GM18907 (cell line): ENCODE data around the gene MET.

ENCODE experiments used
- ATAC-seq: cut with Tn5 transposase; IDR thresholded peaks from one replicate; pipeline ENCODE4 v1.9.1; 2021; ENCODE audit warnings: mild to moderate bottlenecking, moderate library complexity; ENCODE audit not compliant: unreplicated experiment

MET gene

DNA sequence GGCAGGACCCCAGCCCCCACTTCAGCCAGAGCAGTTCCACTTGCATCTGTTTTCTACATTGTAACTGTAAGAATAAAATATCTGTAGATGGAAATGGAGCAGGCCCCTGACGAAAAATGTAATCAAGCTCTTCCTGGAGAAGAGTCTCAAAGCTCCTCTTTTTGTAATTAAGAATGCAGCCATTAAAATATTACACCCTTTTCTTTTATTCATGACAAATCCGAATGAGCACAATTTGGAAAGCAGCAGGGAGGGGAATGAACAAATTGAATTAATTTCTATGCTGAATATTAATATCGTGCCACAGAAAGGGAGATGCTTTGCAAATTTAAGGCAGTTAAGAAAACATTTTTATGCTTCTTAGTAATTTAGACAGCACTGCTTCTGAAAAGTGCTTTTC is 165.6 kb downstream of the MET start:
- no peak for ATAC-seq

DNA sequence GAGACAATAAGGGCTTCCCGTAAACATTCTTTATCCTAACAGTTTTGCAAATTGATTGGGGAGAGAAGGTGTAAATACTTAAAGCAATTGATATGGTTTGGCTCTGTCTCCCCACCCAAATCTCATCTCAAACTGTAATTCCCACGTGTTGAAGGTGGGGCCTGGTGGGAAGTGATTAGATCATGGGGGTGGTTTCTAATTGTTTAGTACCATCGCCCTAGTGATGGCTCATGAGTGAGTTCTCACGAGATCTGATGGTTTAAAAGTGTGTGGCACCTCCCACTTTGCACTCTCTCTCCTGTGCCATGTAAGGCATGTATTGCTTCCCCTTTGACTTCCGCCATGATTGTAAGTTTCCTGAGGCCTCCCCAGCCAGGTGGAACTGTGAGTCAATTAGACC is 168.3 kb downstream of the MET start:
- ATAC-seq, result no peak

DNA sequence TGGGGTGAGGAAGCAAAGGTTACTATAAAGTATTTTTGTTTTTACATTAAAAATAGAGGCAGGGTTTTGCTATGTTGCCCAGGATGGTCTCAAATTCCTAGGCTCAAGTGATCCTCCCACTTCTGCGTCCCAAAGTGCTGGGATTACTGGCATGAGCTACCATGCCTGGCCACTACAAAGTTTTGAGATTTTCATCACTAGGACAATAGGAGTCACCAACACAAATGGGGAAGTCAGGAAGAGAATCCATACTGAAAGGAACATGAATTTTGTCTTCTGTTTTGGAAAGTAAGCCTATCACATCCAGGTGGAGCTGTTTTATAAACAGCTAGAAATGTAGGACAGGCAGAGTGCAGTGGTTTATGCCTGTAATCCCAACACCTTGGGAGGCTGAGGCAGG is 170.4 kb downstream of the MET start:
- no peak for ATAC-seq

DNA sequence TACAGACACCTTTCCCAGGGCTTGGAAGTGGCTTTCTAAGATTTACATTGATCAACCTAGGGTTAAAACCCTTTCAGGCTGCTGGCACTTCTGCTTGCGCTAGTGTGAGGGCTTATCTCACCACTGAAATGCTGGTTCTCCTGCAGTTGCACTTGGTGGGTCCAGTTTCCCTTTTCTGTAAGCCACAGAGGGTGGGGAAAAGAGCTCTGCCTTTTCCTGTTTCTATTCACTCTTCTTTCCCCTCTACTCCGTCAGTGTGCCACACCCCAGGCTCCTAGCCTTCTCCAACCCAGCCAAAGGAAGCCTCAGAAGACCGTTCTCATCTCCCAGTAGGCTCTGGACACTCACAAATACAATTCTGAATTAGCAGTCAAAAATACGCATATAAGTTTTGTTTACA is 171.4 kb downstream of the MET start:
- no peak for ATAC-seq
